ENCODE data around the gene HPCA. TPM values are rescaled to one million over a fixed set of nuclear protein-coding genes. Genes with fewer than 3 reads are reported as not detected.

HPCA gene
- total and polyA plus RNA-seq, 2 of the 4 experiments (the other 2 are of a cell fraction): 0.22 TPM; not detected in 1

- H3K23ac ChIP-seq (ENCODE audit: low read depth, low read length): no peak overlapping the region
- no peak overlapping the region for H2BK15ac ChIP-seq (ENCODE audit: low read depth, low read length)
- ATAC-seq (ENCODE audit: low read depth) (no peak), DNase-seq (no peak)
- no peak overlapping the region for H3K14ac ChIP-seq (replicated peaks; ENCODE audit: low read depth, low read length)
- no peak overlapping the region for H2BK5ac ChIP-seq (ENCODE audit: low read depth, low read length, poor library complexity, severe bottlenecking)
- H3K27me3 ChIP-seq (ENCODE audit: control insufficient read depth, insufficient read depth, low read length): peaks cover 2% of the 10 kb centered on the region
- no peaks in the 10 kb centered on the region for H3K36me3 ChIP-seq (ENCODE audit: control insufficient read depth, insufficient read depth, low read length)
- no peaks in the 10 kb centered on the region for H3K9me1 ChIP-seq (ENCODE audit: insufficient read depth, low read length)
- ChIA-PET POLR2A (ENCODE audit: unreplicated experiment) (no interaction called here), CTCF (no interaction called here)
- no peak overlapping the region for H2BK120ac ChIP-seq (ENCODE audit: low read depth, low read length)
- no peak overlapping the region for H2AK9ac ChIP-seq (replicated peaks; ENCODE audit: low read depth, low read length, poor library complexity)
- WGBS, 2 experiments (ENCODE audit: extremely low coverage in 2 of 2, insufficient read length in 1 of 2): no CpG with 5 or more reads among the region's 2 CpGs
- no peaks in the 10 kb centered on the region for H4K20me1 ChIP-seq (ENCODE audit: insufficient read depth, low read length)
- H3K27ac ChIP-seq (ENCODE audit: insufficient read depth, low read length): no peak overlapping the region
- no peak overlapping the region for H4K5ac ChIP-seq (ENCODE audit: low read depth, low read length)
- TF ChIP-seq ELK1 (IDR thresholded peaks at IDR 0.05; ENCODE audit: borderline replicate concordance, low read depth, low read length): no peak
- no peak for TF ChIP-seq CHD1 (IDR thresholded peaks at IDR 0.05; ENCODE audit: low read depth, low read length)
- no peak for TF ChIP-seq RAD21 (IDR thresholded peaks at IDR 0.05; ENCODE audit: low read length)
- no peak overlapping the region for H3K18ac ChIP-seq (ENCODE audit: low read depth, low read length)
- H2AFZ ChIP-seq (replicated peaks; ENCODE audit: low read length, poor library complexity): no peak overlapping the region
- no peak overlapping the region for H3K4me2 ChIP-seq (ENCODE audit: low read depth, low read length)
- no peak overlapping the region for H3K4ac ChIP-seq (ENCODE audit: low read depth, low read length)
- in situ Hi-C loops (cut with MboI; ENCODE audit: low sequenced_read_pairs): no loop called here
- H3K79me1 ChIP-seq (ENCODE audit: low read depth in 1 of 2, low read length in 2 of 2): no peaks in the 10 kb centered on the region
- H2AK5ac ChIP-seq (ENCODE audit: low read depth, low read length): no peak overlapping the region
- BruUV-seq (replicated peaks): no TSS peak
- H3K9ac ChIP-seq (ENCODE audit: low read depth, low read length): no peak overlapping the region
- no peak overlapping the region for H4K8ac ChIP-seq (ENCODE audit: low read depth in 2 of 2, low read length in 2 of 2)
- no peak overlapping the region for H2BK20ac ChIP-seq (ENCODE audit: low read depth, low read length)
- intact Hi-C loops (cut with micrococcal nuclease): no loop called here
- H3K56ac ChIP-seq (ENCODE audit: extremely low read depth, insufficient read depth, low read length): no peak overlapping the region
- H3K9me3 ChIP-seq (ENCODE audit: control insufficient read depth, insufficient read depth, low read length): no peaks in the 10 kb centered on the region
- no peaks in the 10 kb centered on the region for H3K4me1 ChIP-seq (ENCODE audit: control insufficient read depth, insufficient read depth, low read length)
- H4K91ac ChIP-seq (ENCODE audit: insufficient read depth, low read depth, low read length): no peak overlapping the region
- H3K4me3 ChIP-seq (ENCODE audit: insufficient read depth, low read depth, low read length): no peak overlapping the region
- dilution Hi-C loops (cut with HindIII; ENCODE audit: low sequenced_read_pairs, unreplicated experiment): no loop called here
Observed at GRCh38 chr1:32927441-32927840, 41.1 kb downstream of the HPCA start.

Measured in IMR-90 (cell line).